Measurements from ENCODE around the gene NR1D1. TPM values are rescaled to one million over a fixed set of nuclear protein-coding genes. Genes with fewer than 3 reads are reported as not detected.

NR1D1 gene
- total and polyA plus RNA-seq, 2 of the 13 experiments (the other 11 are each of a cell fraction or from before 2014, with no cell fraction given): 2.1 to 2.7 TPM

- peak; percentile 80 for TF ChIP-seq GFI1 (CRISPR knock-in tag; IDR thresholded peaks at IDR 0.05; ENCODE audit: borderline replicate concordance)
- TF ChIP-seq ZNF260 (CRISPR knock-in tag; IDR thresholded peaks at IDR 0.05; ENCODE audit: borderline replicate concordance, low read depth): no peak
- no peak; the same call in 1 of the 2 replicates for TF ChIP-seq ZNF20 (CRISPR knock-in tag; IDR thresholded peaks at IDR 0.05)
- TF ChIP-seq NBN (conservative IDR thresholded peaks at IDR 0.05): no peak; the same call in 1 of the 2 replicates
- TF ChIP-seq, protein P1, sequence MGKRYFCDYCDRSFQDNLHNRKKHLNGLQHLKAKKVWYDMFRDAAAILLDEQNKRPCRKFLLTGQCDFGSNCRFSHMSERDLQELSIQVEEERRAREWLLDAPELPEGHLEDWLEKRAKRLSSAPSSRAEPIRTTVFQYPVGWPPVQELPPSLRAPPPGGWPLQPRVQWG (CRISPR knock-in tag; IDR thresholded peaks at IDR 0.05; ENCODE audit: borderline replicate concordance, low read depth): no peak
- peak; percentile 99 for TF ChIP-seq SIN3A (IDR thresholded peaks at IDR 0.05; ENCODE audit: borderline replicate concordance, low read depth, low read length)
- no peak for TF ChIP-seq ZNF646 (CRISPR knock-in tag; IDR thresholded peaks at IDR 0.05)
- TF ChIP-seq ARID5B (CRISPR knock-in tag; IDR thresholded peaks at IDR 0.05): peak; percentile 98
- no peak for TF ChIP-seq MTA3 (CRISPR knock-in tag; IDR thresholded peaks at IDR 0.05)
- no peak for TF ChIP-seq SUZ12 (IDR thresholded peaks at IDR 0.05; ENCODE audit: low read depth, low read length)
- peak; percentile 93; the same call in 1 of the 2 replicates for TF ChIP-seq SMAD3 (CRISPR knock-in tag; IDR thresholded peaks at IDR 0.05)
- peak; percentile 69 for TF ChIP-seq ZFP90 (CRISPR knock-in tag; IDR thresholded peaks at IDR 0.05; ENCODE audit: borderline replicate concordance)
- TF ChIP-seq ATF5 (CRISPR knock-in tag; IDR thresholded peaks at IDR 0.05; ENCODE audit: low read depth): 0 out of 2 replicates have a peak, but pooled peaks have one; percentile 72
These were observed 1.4 kb downstream of the NR1D1 start (continued) for GRCh38 chr17:40098846-40099618.
